Endothelial cell of umbilical vein (primary cell): ENCODE measurements around the gene INSC. TPM values are rescaled to one million over a fixed set of nuclear protein-coding genes. Genes with fewer than 3 reads are reported as not detected.

Experiments
- BruUV-seq: library from RNA; stranded (reverse); fragments of 400-500 nt; replicated peaks from 2 replicates; lab custom pipeline; 2021; lab: Mats Ljungman, UMichigan
- CTCF ChIA-PET: fragments of 300-600, 350-600 bp; sonication (Branson Sonifier 250); formaldehyde crosslinking; loops from one replicate; lab custom pipeline; 2021; ENCODE audit warnings: antibody characterized with exemption, inconsistent platforms; lab: Charles Lee
- POLR2A ChIA-PET: fragments of 300-600, 350-600 bp; sonication (Branson Sonifier 250); formaldehyde crosslinking; loops from one replicate; lab custom pipeline; 2021; ENCODE audit warnings: antibody characterized with exemption, inconsistent platforms; lab: Charles Lee
- DNase-seq: peaks from one replicate; pipeline ENCODE4 v3.0.0-alpha.2; 2011; ENCODE audit warnings: low read depth, low spot score
- FAIRE-seq: peaks from 2 replicates; lab custom pipeline; 2011; peaks lifted over from hg19 to GRCh38; lab: Jason Lieb, UNC
- H2AFZ ChIP-seq: 2 replicates; pipeline ENCODE4 v1.6.0; 2012; ENCODE audit warnings: low read depth, low read length, control low read depth, inconsistent platforms
- H3K27ac ChIP-seq: 2 replicates; pipeline ENCODE4 v1.5.1; 2011; ENCODE audit warnings: low read depth, mild to moderate bottlenecking, control low read depth, low read length, moderate library complexity; ENCODE audit not compliant: insufficient read depth
- H3K27me3 ChIP-seq, 2 experiments: 2 replicates each; pipeline versions ENCODE4 v1.6.0 to v1.6.1; 2011; ENCODE audit warnings: low read length in 2 of 2, mixed read lengths in 1 of 2; ENCODE audit not compliant: control insufficient read depth in 2 of 2, insufficient read depth in 2 of 2
- H3K36me3 ChIP-seq, 2 experiments: 2 replicates in 1 of 2; 3 replicates in 1 of 2; pipeline ENCODE4 v1.5.1; 2011; ENCODE audit warnings: low read length in 2 of 2, mild to moderate bottlenecking in 1 of 2, moderate library complexity in 1 of 2; ENCODE audit not compliant: control insufficient read depth in 2 of 2, insufficient read depth in 2 of 2; ENCODE audit errors: extremely low read depth in 1 of 2
- H3K4me1 ChIP-seq: 3 replicates; pipeline ENCODE4 v1.5.1; 2011; ENCODE audit warnings: mild to moderate bottlenecking, low read length; ENCODE audit not compliant: control insufficient read depth, insufficient read depth; ENCODE audit errors: extremely low read depth
- H3K4me2 ChIP-seq: 2 replicates; pipeline ENCODE4 v1.6.1; 2011; ENCODE audit warnings: low read length, control low read depth, mixed read lengths; ENCODE audit not compliant: insufficient read depth
- H3K4me3 ChIP-seq, 3 experiments: fragments of 200-600 bp in 1 of 3; sonication (generic), shearing (Covaris generic) in 1 of 3; replicated peaks in 1 of 3; 2 replicates each; pipeline ENCODE4 v1.5.1; 2011 to 2016; ENCODE audit warnings: control low read depth in 3 of 3, low read length in 3 of 3, mild to moderate bottlenecking in 2 of 3, inconsistent platforms in 1 of 3, low read depth in 1 of 3, moderate library complexity in 1 of 3; ENCODE audit not compliant: insufficient read depth in 1 of 3
- H3K79me2 ChIP-seq: 2 replicates; pipeline ENCODE4 v1.6.0; 2012; ENCODE audit warnings: low read length, inconsistent platforms; ENCODE audit not compliant: control insufficient read depth, insufficient read depth
- H3K9ac ChIP-seq: replicated peaks from 2 replicates; pipeline ENCODE3; 2011; ENCODE audit warnings: low read length, control low read depth; ENCODE audit not compliant: insufficient read depth; ENCODE audit errors: extremely low read depth
- H3K9me1 ChIP-seq: replicated peaks from 3 replicates; pipeline ENCODE4 v1.6.0; 2011; ENCODE audit warnings: mild to moderate bottlenecking, low read length; ENCODE audit not compliant: control insufficient read depth, insufficient read depth; ENCODE audit errors: extremely low read depth
- H3K9me3 ChIP-seq: replicated peaks from 2 replicates; pipeline ENCODE4 v1.5.1; 2012; ENCODE audit warnings: low read length, inconsistent platforms; ENCODE audit not compliant: control insufficient read depth, insufficient read depth
- H4K20me1 ChIP-seq: replicated peaks from 2 replicates; pipeline ENCODE3; 2011; ENCODE audit warnings: mild to moderate bottlenecking, low read length; ENCODE audit not compliant: control insufficient read depth, insufficient read depth; ENCODE audit errors: extremely low read depth
- EZH2 ChIP-seq: IDR thresholded peaks from 2 replicates; pipeline ENCODE4 v1.6.1; 2012; ENCODE audit warnings: borderline replicate concordance, low read depth, mild to moderate bottlenecking, moderate library complexity, low read length, inconsistent platforms; ENCODE audit not compliant: severe bottlenecking
- FOS ChIP-seq: IDR thresholded peaks from 2 replicates; pipeline ENCODE4 v1.6.1; 2011; ENCODE audit warnings: mild to moderate bottlenecking, low read length, moderate library complexity, borderline replicate concordance; ENCODE audit not compliant: insufficient read depth
- GATA2 ChIP-seq: IDR thresholded peaks from 2 replicates; pipeline ENCODE4 v1.7.0; 2011; ENCODE audit warnings: low read depth, mild to moderate bottlenecking, moderate library complexity, mixed read lengths, low read length; ENCODE audit not compliant: insufficient read length, insufficient read depth
- JUN ChIP-seq: IDR thresholded peaks from 2 replicates; pipeline ENCODE4 v1.6.1; 2011; ENCODE audit warnings: borderline replicate concordance, low read depth; ENCODE audit not compliant: insufficient read length, insufficient read depth
- MYC ChIP-seq: IDR thresholded peaks from one replicate; pipeline ENCODE4 v1.6.1; 2011; ENCODE audit warnings: mild to moderate bottlenecking, low read depth, low read length
- POLR2A ChIP-seq: IDR thresholded peaks from 2 replicates; pipeline ENCODE4 v1.6.1; 2012; ENCODE audit warnings: low read depth, mild to moderate bottlenecking, control low read depth, low read length
- POLR2AphosphoS5 ChIP-seq: IDR thresholded peaks from 2 replicates; pipeline ENCODE4 v1.6.1; 2012; ENCODE audit warnings: low read depth, mild to moderate bottlenecking, control low read depth, low read length, moderate library complexity; ENCODE audit not compliant: insufficient read depth
- dilution Hi-C: fragments of 300-500 bp; cut with MboI; formaldehyde crosslinking; loops from one replicate; pipeline ENCODE4 v1.15.0; 2019; ENCODE audit warnings: low sequenced_read_pairs; ENCODE audit not compliant: extremely low pct_ligation_motif_present
- intact Hi-C: fragments of 100-400 bp; cut with micrococcal nuclease; formaldehyde crosslinking; loops from one replicate; pipeline ENCODE4 v1.10.0; 2022
- polyA plus RNA-seq, 4 experiments: library from polyadenylated mRNA; depleted of rRNA in 3 of 4; stranded (reverse) in 3 of 4; unstranded in 1 of 4; fragments of >200 nt; gene quantifications; 2 replicates each; pipeline versions ENCODE4 v1.2.1 to v1.2.3, GENCODE V29; 2011 to 2012; ENCODE audit warnings: missing spikeins in 1 of 4
- total RNA-seq: library from RNA; stranded (reverse); gene quantifications from 2 replicates; pipeline ENCODE4 v1.2.3, GENCODE V29; 2021
- TF ChIP-seq, protein P1 (sequence below), 2 donors: IDR thresholded peaks; 1 replicate in 1 of 2; 2 replicates in 1 of 2; pipeline ENCODE4 v1.5.1; 2011; ENCODE audit warnings: low read length in 2 of 2, mild to moderate bottlenecking in 2 of 2, moderate library complexity in 2 of 2, control low read depth in 1 of 2, inconsistent platforms in 1 of 2, low read depth in 1 of 2; ENCODE audit not compliant: insufficient read depth in 1 of 2; ENCODE audit errors: extremely low read depth in 1 of 2
- TF ChIP-seq, protein P2 (sequence below): IDR thresholded peaks from 2 replicates; pipeline ENCODE4 v1.6.1; 2011; ENCODE audit not compliant: insufficient read depth, insufficient read length

The INSC gene
- total and polyA plus RNA-seq, 2 donors (not counting 3 experiments of a cell fraction or from before 2014, with no cell fraction given), result not detected

DNA sequence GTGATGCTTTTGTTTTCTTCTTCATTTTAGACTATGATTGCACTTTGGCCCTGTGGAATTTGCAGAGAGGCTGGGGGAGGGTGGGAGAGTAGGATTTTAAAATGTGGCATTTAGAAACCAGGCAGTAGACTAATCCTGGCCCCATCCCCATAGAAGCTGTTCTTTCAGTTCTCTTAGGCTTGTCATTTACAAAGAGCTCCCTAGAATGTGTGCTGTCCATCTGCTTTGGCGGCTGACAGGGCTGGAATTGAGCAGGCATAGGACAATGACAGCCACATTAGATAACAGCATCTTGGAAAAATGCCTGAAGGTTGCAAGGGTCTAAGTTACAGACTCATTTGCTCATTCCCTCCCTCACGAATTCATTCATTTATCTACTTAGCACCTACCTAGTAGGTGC is 9.8 kb downstream of the INSC start:
- intact Hi-C loops, result no loop called here
- POLR2A ChIA-PET, result no interaction called here

More for the DNA sequence above, 9.8 kb downstream of the INSC start:
- H3K4me1 ChIP-seq, result no peaks in the 10 kb centered on the region
- H4K20me1 ChIP-seq, result no peaks in the 10 kb centered on the region
- H3K9me1 ChIP-seq, result no peaks in the 10 kb centered on the region
- H3K27ac ChIP-seq, result no peak overlapping the region
- H3K9me3 ChIP-seq, result no peaks in the 10 kb centered on the region
- H3K9ac ChIP-seq, result no peak overlapping the region
- no peaks in the 10 kb centered on the region for H3K27me3 ChIP-seq
- TF ChIP-seq, protein P1, sequence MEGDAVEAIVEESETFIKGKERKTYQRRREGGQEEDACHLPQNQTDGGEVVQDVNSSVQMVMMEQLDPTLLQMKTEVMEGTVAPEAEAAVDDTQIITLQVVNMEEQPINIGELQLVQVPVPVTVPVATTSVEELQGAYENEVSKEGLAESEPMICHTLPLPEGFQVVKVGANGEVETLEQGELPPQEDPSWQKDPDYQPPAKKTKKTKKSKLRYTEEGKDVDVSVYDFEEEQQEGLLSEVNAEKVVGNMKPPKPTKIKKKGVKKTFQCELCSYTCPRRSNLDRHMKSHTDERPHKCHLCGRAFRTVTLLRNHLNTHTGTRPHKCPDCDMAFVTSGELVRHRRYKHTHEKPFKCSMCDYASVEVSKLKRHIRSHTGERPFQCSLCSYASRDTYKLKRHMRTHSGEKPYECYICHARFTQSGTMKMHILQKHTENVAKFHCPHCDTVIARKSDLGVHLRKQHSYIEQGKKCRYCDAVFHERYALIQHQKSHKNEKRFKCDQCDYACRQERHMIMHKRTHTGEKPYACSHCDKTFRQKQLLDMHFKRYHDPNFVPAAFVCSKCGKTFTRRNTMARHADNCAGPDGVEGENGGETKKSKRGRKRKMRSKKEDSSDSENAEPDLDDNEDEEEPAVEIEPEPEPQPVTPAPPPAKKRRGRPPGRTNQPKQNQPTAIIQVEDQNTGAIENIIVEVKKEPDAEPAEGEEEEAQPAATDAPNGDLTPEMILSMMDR (IDR thresholded peaks at IDR 0.05; ENCODE audit: extremely low read depth in 1 of 2, insufficient read depth in 1 of 2, low read depth in 1 of 2, low read length in 2 of 2), result no peak
- TF ChIP-seq GATA2, result no peak
- TF ChIP-seq, protein P2, sequence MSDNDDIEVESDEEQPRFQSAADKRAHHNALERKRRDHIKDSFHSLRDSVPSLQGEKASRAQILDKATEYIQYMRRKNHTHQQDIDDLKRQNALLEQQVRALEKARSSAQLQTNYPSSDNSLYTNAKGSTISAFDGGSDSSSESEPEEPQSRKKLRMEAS, result no peak
- no peak for TF ChIP-seq POLR2A
- TF ChIP-seq JUN, result no peak
- TF ChIP-seq FOS, result no peak
- no peak for TF ChIP-seq POLR2AphosphoS5
- TF ChIP-seq MYC, result no peak
- TF ChIP-seq EZH2, result no peak
- DNase-seq, result no peak
- H3K36me3 ChIP-seq, result no peaks in the 10 kb centered on the region
- CTCF ChIA-PET, result no interaction called here
- dilution Hi-C loops, result no loop called here
- no peak overlapping the region for H3K4me2 ChIP-seq
- no peak overlapping the region for H3K4me3 ChIP-seq
- no peaks in the 10 kb centered on the region for H3K79me2 ChIP-seq
- no peak for FAIRE-seq
- no TSS peak for BruUV-seq
- no peak overlapping the region for H2AFZ ChIP-seq
